ENCODE results near the gene SLC1A1.
A peak's percentile ranks its signal among the peaks of the same experiment; 100 is the strongest.

SLC1A1 gene

GRCh38 chr9:4583001-4583400, 92.7 kb downstream of the SLC1A1 start:
- TF ChIP-seq CTCF (conservative IDR thresholded peaks at IDR 0.05; ENCODE audit: low read depth, low read length), result no peak
- H3K4me3 ChIP-seq (ENCODE audit: low read length), result no peak overlapping the region
- no peak for DNase-seq (ENCODE audit: low read depth)

GRCh38 chr9:4584636-4585035, 94.4 kb downstream of the SLC1A1 start:
- no peak for DNase-seq (ENCODE audit: low read depth)
- H3K4me3 ChIP-seq (ENCODE audit: low read length), result no peak overlapping the region
- TF ChIP-seq CTCF (conservative IDR thresholded peaks at IDR 0.05; ENCODE audit: low read depth, low read length), result no peak

- no peak for DNase-seq (ENCODE audit: low read depth)
- H3K4me3 ChIP-seq (ENCODE audit: low read length), result no peak overlapping the region
- TF ChIP-seq CTCF (conservative IDR thresholded peaks at IDR 0.05; ENCODE audit: low read depth, low read length), result no peak
Measured at GRCh38 chr9:4585135-4585534, 94.9 kb downstream of the SLC1A1 start.

GRCh38 chr9:4588721-4589120, 98.5 kb downstream of the SLC1A1 start:
- no peak for DNase-seq (ENCODE audit: low read depth)

GRCh38 chr9:4590430-4591122, 100.3 kb downstream of the SLC1A1 start:
- no peak for DNase-seq (ENCODE audit: low read depth)
- no peak overlapping the region for H3K4me3 ChIP-seq (ENCODE audit: low read length)
- TF ChIP-seq CTCF (conservative IDR thresholded peaks at IDR 0.05; ENCODE audit: low read depth, low read length), result no peak

More at GRCh38 chr9:4588721-4589120, 98.5 kb downstream of the SLC1A1 start:
- no peak overlapping the region for H3K4me3 ChIP-seq (ENCODE audit: low read length)
- TF ChIP-seq CTCF (conservative IDR thresholded peaks at IDR 0.05; ENCODE audit: low read depth, low read length), result no peak

GRCh38 chr9:4591123-4591500, 100.8 kb downstream of the SLC1A1 start:
- no peak for TF ChIP-seq CTCF (conservative IDR thresholded peaks at IDR 0.05; ENCODE audit: low read depth, low read length)
- no peak overlapping the region for H3K4me3 ChIP-seq (ENCODE audit: low read length)
- DNase-seq (ENCODE audit: low read depth), result peak; percentile 34

GRCh38 chr9:4592295-4592694, 102.0 kb downstream of the SLC1A1 start:
- TF ChIP-seq CTCF (conservative IDR thresholded peaks at IDR 0.05; ENCODE audit: low read depth, low read length), result no peak
- DNase-seq (ENCODE audit: low read depth), result no peak
- H3K4me3 ChIP-seq (ENCODE audit: low read length), result no peak overlapping the region
